Ascending aorta (tissue), 2 donors: Measurements from ENCODE around the gene CPA4. TPM values are rescaled to one million over a fixed set of nuclear protein-coding genes. Genes with fewer than 3 reads are reported as not detected.

Experiments used
- DNase-seq, 2 donors: peaks; one replicate each; pipeline ENCODE4 v3.0.0-alpha.2; 2019; ENCODE audit warnings: low spot score in 2 of 2
- H3K27ac ChIP-seq, 2 donors: fragments of 200-600 bp; sonication (generic); one replicate each; pipeline ENCODE4 v1.5.1; 2016 to 2017; ENCODE audit warnings: mild to moderate bottlenecking in 1 of 2
- H3K27me3 ChIP-seq: fragments of 200-600 bp; sonication (generic); one replicate; pipeline ENCODE4 v1.5.1; 2017
- H3K36me3 ChIP-seq, 2 donors: fragments of 200-600 bp; sonication (generic); one replicate each; pipeline ENCODE4 v1.5.1; 2016
- H3K4me1 ChIP-seq, 2 donors: fragments of 200-600 bp; sonication (generic); one replicate each; pipeline ENCODE4 v1.5.1; 2016 to 2017; ENCODE audit warnings: mild to moderate bottlenecking in 1 of 2
- H3K4me3 ChIP-seq, 2 donors: fragments of 200-600 bp; sonication (generic); one replicate each; pipeline ENCODE4 v1.5.1; 2016 to 2017; ENCODE audit warnings: mild to moderate bottlenecking in 1 of 2
- H3K9me3 ChIP-seq, 2 donors: fragments of 200-600 bp; sonication (generic); one replicate each; pipeline ENCODE4 v1.5.1; 2016
- CTCF ChIP-seq, 3 experiments: fragments of 200-600 bp in 2 of 3; fragments of 450-650 bp in 1 of 3; sonication (generic) in 2 of 3; IDR thresholded peaks; one replicate each; pipeline ENCODE4 v1.5.1; 2016 to 2019; ENCODE audit warnings: antibody characterized with exemption in 3 of 3, mild to moderate bottlenecking in 1 of 3, moderate library complexity in 1 of 3
- intact Hi-C: fragments of 100-400 bp; cut with DNase I; formaldehyde crosslinking; loops from one replicate; pipeline ENCODE4 v1.15.1; 2023
- total RNA-seq: library from RNA; depleted of rRNA; stranded (reverse); fragments of >200 nt; gene quantifications from one replicate; pipeline ENCODE4 v1.1.0, GENCODE V29; 2016

The CPA4 gene
- total RNA-seq, 1 donor from 2014 or later, result not detected

GRCh38 chr7:130344271-130344866 is 51.4 kb downstream of the CPA4 start, which contains the start of gene CPA5:
Gene CPA5, plus strand, starts transcription at chr7:130344816. Its CDS starts 1,670 bp downstream, at chr7:130346486.
- Histone ChIP-seq H3K4me1 (no peaks in the 10 kb centered on the region), H3K4me3 (no peak within 1 kb of the TSS), H3K27ac (no peak within 1 kb of the TSS), H3K27me3 (no peaks in the 10 kb centered on the region), H3K9me3 (no peaks in the 10 kb centered on the region), H3K36me3 (no peaks in the 10 kb centered on the region)
- TF ChIP-seq CTCF (IDR thresholded peaks at IDR 0.05), result no peak
- DNase-seq, result no peak
- intact Hi-C loops, result no loop called here

GRCh38 chr7:130345136-130345535 is 52.2 kb downstream of the CPA4 start:
- intact Hi-C loops, result no loop called here
- TF ChIP-seq CTCF (IDR thresholded peaks at IDR 0.05), result no peak
- no peak overlapping the region for H3K27ac ChIP-seq
- H3K27me3 ChIP-seq, result no peaks in the 10 kb centered on the region
- no peaks in the 10 kb centered on the region for H3K4me1 ChIP-seq
- no peak for DNase-seq
- H3K36me3 ChIP-seq, result no peaks in the 10 kb centered on the region
- no peak overlapping the region for H3K4me3 ChIP-seq
- no peaks in the 10 kb centered on the region for H3K9me3 ChIP-seq

GRCh38 chr7:130345725-130346124 is 52.8 kb downstream of the CPA4 start:
- no peaks in the 10 kb centered on the region for H3K27me3 ChIP-seq
- no peaks in the 10 kb centered on the region for H3K9me3 ChIP-seq
- intact Hi-C loops, result no loop called here
- no peaks in the 10 kb centered on the region for H3K4me1 ChIP-seq
- H3K36me3 ChIP-seq, result no peaks in the 10 kb centered on the region
- no peak for TF ChIP-seq CTCF (IDR thresholded peaks at IDR 0.05)
- H3K27ac ChIP-seq, result no peak overlapping the region
- H3K4me3 ChIP-seq, result no peak overlapping the region
- DNase-seq, result no peak

GRCh38 chr7:130346177-130346905 is 53.4 kb downstream of the CPA4 start:
- no peak for TF ChIP-seq CTCF (IDR thresholded peaks at IDR 0.05)
- Histone ChIP-seq H3K9me3 (no peaks in the 10 kb centered on the region), H3K4me1 (no peaks in the 10 kb centered on the region), H3K27ac (no peak overlapping the region), H3K4me3 (no peak overlapping the region), H3K36me3 (no peaks in the 10 kb centered on the region), H3K27me3 (no peaks in the 10 kb centered on the region)
- intact Hi-C loops, result no loop called here
- no peak for DNase-seq

GRCh38 chr7:130346941-130347340 is 54.0 kb downstream of the CPA4 start:
- DNase-seq, result no peak
- no peaks in the 10 kb centered on the region for H3K36me3 ChIP-seq
- H3K9me3 ChIP-seq, result no peaks in the 10 kb centered on the region
- TF ChIP-seq CTCF (IDR thresholded peaks at IDR 0.05), result no peak
- no peaks in the 10 kb centered on the region for H3K27me3 ChIP-seq
- H3K4me1 ChIP-seq, result no peaks in the 10 kb centered on the region
- H3K4me3 ChIP-seq, result no peak overlapping the region
- no peak overlapping the region for H3K27ac ChIP-seq
- intact Hi-C loops, result no loop called here
